ENCODE measurements around the gene GRIK2.

DNA sequence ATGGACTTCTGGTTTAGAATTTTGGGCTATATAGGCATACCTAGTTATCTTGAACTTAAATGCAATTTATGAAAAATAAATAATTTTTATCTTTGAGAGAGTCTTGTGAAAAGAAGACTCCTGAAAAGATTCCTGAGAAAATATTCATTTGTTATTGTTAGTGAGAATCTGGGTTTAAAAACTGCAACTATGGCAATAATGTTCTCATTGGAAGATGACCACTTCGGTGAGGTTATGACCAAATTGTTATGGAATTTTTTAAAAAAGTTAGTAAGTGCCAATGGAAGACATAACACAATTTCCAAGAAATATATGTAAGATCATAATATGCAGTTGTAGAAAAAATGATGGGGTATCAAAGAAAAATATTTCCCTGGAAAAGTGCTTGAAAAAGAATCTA, 46.3 kb downstream of the GRIK2 start:
- TF ChIP-seq, protein P1, sequence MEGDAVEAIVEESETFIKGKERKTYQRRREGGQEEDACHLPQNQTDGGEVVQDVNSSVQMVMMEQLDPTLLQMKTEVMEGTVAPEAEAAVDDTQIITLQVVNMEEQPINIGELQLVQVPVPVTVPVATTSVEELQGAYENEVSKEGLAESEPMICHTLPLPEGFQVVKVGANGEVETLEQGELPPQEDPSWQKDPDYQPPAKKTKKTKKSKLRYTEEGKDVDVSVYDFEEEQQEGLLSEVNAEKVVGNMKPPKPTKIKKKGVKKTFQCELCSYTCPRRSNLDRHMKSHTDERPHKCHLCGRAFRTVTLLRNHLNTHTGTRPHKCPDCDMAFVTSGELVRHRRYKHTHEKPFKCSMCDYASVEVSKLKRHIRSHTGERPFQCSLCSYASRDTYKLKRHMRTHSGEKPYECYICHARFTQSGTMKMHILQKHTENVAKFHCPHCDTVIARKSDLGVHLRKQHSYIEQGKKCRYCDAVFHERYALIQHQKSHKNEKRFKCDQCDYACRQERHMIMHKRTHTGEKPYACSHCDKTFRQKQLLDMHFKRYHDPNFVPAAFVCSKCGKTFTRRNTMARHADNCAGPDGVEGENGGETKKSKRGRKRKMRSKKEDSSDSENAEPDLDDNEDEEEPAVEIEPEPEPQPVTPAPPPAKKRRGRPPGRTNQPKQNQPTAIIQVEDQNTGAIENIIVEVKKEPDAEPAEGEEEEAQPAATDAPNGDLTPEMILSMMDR (IDR thresholded peaks at IDR 0.05): no peak
- TF ChIP-seq POLR2A (IDR thresholded peaks at IDR 0.05) (no peak), EP300 (IDR thresholded peaks at IDR 0.05) (no peak), POLR2AphosphoS5 (IDR thresholded peaks at IDR 0.05) (no peak)
